Stimulated activated CD8-positive, alpha-beta memory T cell treated with anti-CD3 and anti-CD28 coated beads, Interleukin-2, amount 100 ng/mL, for 1 hour (primary cell): ENCODE measurements around the gene MAG.
"Not testable (repeated sequence)": the region's sequence is repeated elsewhere in the genome, so short reads cannot be mapped to it uniquely, and the experiment has no call there.

Experiments used
- DNase-seq, 2 donors: peaks; one replicate each; pipeline ENCODE4 v3.0.0-alpha.2; 2020; ENCODE audit warnings: low read depth in 2 of 2

Gene MAG

DNA sequence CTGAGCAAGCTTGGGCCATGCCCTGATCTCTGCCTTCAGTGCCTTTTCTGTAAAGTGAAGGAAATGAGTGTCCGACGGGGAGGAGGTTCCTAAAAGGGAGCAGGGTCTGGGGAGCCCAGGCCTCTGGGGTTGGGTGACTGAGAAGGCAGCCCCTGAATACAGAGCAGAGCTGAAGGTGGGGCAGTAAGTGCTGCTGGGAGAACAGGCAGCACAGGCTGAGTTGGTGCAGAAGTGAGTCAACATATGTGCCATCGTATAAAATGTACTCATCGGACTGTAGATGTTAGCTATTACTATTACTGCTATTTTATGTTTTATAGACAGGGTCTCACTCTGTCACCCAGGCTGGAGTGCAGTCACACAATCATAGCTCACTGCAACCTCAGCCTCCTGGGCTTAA is 10.7 kb upstream of the MAG start:
- no peak for DNase-seq

- no peak for DNase-seq
Observed at GRCh38 chr19:35284153-35285094, 7.5 kb upstream of the MAG start.

- no peak for DNase-seq
Observed at GRCh38 chr19:35285095-35285449, 6.9 kb upstream of the MAG start.

GRCh38 chr19:35285465-35285864 is 6.5 kb upstream of the MAG start:
- DNase-seq, result not testable (repeated sequence)

GRCh38 chr19:35286101-35286500 is 5.9 kb upstream of the MAG start:
- not testable (repeated sequence) for DNase-seq

GRCh38 chr19:35287713-35288112 is 4.2 kb upstream of the MAG start:
- no peak for DNase-seq

DNA sequence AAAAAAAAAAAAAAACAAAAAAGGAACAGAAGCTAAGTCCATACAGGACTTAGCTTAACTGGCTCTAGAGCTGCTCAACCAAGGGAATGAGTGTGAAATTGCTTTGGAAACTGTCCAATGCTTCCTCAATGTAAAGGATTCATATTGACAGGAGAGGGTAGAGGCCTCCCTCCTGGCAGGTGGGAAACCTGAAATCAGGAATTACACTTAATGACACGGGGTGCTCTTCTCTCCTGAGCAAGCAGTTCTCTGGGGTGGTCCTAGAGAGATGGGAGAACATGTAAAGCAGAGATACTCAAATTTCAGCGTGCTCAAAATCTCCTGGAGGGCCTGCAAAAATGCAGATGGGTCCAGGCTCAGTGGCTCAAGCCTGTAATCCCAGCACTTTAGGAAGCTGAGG is 3.6 kb upstream of the MAG start:
- no peak for DNase-seq

DNA sequence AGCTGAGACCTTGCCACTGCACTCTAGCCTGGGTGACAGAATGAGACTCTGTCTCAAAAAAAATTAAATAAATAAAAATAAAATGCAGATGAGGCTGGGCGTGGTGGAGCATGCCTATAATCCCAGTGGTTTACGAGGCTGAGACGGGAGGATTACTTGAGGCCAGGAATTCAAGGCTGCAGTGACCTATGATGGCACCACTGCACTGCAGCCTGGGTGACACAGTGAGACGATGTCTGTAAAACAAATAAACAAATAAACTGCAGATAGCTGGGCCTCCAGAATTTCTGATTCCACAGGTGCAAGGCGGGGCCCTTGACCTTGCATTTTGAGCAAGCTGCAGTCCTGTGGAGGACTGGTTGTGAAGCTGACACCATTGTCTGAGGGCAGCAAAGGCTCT is 3.1 kb upstream of the MAG start:
- no peak for DNase-seq

DNA sequence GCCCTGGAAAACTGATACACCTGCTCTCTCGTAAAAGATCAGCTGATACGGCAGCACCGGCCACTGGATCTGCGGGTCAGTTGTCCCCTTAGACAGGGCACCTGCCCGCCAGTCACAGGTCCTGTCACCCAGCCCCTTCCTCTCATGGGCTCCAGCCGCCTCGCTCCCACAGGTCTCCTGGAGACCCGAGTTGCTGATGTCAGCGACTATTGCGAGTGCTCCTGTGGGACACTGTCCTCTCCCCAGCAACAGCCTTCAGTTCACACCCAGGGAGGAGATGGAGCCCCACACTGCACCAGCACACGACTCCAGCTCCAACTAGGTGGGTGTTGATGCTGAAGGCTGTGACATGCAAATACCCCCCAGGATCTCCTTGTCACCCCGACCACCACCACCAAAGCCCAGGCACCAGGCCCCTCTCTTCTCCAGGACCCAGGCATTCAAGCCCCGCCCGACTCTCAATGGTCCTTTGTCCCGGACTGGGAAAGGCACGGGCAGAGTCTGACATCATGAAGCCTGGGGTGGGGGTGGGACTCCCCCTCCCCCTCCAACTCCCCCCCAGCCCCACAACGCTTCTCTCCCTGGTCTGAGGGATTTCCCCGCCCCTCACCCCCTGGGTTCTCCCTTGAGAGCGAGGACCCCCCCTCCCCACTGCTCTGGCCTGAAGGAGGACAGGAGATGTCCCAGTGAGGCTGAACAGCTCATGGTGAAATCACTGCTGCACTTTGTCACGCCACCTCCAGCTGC is 1.4 kb upstream of the MAG start:
- DNase-seq, result no peak

DNA sequence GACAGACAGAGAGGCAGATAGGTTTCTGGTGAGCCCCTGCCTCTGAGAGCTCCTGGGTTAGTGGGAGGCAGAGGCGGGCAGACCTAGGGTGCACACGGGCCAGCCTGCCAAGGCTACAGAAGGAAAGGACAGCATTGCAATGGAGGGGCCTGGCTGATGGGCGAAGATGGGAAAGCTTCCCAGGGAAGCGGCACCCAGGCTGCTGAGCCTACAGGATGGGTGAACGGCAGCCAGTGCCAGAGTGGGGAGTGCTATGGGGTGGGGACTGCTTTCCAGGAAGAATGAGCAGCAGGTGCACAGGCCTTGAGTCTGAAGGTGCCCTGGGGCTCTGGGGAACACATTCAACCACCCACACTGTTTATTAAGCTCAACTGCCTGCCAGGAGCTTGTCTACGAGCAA is 702 bp upstream of the MAG start:
- no peak for DNase-seq

DNA sequence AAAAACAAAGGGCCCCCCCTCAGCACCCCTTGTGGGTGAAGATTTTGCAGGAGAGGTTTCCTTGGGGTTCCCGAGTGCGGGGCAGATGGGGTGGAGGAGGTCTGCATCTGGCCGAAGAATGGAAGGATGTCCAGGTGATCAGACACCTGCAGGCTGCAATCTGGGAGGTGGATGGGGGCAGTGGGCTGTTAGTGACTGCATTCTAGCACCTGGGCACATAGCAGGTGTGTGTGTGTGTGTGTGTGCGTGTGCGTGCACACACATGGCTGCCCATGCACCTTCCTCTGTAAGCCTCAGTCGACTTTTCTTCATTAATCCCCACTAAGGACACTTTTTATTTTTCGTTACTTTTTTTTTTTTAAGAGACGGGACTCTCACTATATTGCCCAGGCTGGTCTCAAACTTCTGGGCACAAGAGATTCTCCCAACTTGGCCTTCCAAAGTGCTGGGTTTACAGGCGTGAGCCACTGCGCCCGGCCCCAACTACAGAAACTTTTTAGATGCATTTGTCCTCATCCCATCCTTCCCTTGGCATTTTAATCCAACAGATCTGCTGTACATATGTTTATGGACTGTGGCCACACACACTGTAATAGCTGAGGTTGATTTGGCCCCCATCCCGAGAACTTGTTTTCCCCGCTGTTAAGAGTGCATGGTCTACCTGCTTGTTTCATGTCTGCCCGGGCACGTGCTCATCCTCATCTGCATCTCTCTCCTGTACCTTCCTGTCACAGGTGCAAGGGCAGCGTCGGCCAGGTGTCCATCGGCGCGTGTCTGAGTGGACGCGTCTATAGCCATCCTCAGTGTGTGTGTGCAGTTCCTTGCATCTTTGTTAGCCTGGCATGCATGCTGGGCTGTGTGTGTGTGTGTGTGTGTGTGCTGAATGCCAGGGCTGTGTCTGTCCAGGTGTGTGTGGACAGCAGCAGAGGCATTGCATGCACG is 731 bp downstream of the MAG start:
- DNase-seq, result no peak

- no peak for DNase-seq
Observed at GRCh38 chr19:35293363-35293739, 1.4 kb downstream of the MAG start.

DNA sequence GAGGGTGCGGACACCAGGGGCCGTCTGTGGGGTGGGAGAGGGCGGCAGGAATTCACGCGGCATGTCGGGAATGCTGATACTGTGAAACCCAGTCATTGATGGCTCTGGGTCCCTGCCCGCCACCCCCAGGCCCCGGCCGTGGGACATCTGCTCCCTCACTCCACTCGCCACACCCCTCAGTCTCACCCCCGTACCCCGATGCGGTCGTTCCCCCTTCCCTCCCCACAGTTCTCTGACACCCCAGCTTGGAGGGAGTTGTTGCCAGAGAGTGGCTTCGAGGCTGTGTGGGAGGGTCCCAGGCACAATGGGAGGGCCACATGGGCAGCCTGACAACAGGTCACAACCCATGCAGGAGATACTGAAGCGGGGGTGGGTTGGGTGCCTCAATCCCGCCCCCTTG is 1.8 kb downstream of the MAG start:
- DNase-seq, result no peak

DNA sequence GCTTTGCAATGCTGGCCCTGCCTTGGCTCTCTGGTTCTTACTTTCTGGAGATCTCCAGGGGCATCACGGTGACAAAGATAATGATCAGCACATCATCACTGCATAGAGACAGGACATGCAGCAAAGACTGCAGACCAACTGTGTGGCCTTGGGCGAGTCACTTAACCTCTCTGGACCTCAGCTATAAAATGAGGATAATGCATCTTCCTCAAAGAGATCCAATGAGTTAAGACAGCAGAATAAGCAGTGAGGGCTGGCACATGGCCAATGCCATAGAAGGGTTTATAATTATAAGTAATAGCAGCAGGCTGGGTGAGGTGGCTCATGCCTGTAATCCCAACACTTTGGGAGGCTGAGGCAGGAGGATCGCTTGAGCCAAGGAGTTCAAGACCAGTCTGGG is 2.4 kb downstream of the MAG start:
- no peak for DNase-seq

DNA sequence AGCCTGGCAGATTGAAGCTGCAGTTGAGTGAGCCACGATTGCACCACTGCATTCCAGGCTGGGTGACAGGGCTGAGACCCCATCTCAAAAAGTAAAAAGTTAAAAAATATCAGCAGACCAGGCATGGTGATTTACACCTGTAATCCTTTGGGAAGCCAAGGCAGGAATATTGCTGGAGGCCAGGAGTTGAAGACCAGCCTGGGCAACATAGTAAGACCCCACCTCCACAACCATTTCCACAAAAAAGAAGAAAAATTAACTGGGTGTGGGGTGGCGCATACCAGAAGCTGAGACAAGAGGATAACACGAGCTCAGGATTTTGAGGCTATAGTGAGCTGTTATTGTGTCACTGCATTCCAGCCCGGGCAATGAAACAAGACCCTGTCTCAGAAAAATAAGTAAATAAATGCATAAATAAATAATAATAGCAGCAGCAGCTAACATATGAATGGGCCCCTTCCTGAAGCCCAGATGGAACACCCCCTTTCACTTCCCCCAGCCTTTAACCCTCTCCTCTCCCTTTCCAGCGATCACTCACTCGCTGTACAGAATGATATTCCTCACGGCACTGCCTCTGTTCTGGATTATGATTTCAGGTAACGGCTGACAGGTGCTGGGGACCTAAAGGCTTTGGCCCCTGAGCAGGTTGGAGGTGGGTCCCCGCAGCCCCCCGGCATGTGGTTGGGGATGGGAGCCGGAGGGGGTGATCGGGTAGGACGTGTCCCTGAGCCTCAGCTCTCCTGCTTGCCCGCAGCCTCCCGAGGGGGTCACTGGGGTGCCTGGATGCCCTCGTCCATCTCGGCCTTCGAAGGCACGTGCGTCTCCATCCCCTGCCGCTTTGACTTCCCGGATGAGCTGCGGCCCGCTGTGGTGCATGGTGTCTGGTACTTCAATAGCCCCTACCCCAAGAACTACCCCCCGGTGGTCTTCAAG is 3.2 kb downstream of the MAG start:
- no peak for DNase-seq

- DNase-seq, result no peak
Observed at GRCh38 chr19:35295792-35296462, 4.0 kb downstream of the MAG start.

GRCh38 chr19:35296644-35297514 is 4.9 kb downstream of the MAG start:
- DNase-seq, result no peak

GRCh38 chr19:35297515-35297848 is 5.5 kb downstream of the MAG start:
- no peak for DNase-seq

GRCh38 chr19:35297922-35298321 is 6.0 kb downstream of the MAG start:
- DNase-seq, result no peak

DNA sequence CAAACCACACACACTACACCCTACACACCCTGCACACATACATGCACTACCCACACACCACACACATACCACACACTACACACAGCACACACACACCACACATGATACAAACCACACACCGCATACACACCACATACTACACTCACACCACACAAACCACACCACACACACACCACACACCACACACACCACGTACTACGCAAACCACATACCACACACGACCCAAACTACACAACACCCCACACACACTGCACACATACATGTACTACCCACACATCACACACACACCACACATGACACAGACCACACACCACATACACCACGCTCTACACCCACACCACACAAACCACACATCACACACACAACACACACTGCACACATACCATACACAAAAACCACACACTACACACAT is 6.6 kb downstream of the MAG start:
- DNase-seq, result no peak
